IMR-90 (cell line): Measurements from ENCODE around the gene YBX2. TPM values are rescaled to one million over a fixed set of nuclear protein-coding genes. Genes with fewer than 3 reads are reported as not detected.
A peak's percentile ranks its signal among the peaks of the same experiment; 100 is the strongest.

Source experiments
- ATAC-seq: fragments of 200-7000 bp; cut with Tn5 transposase; 2 replicates; pipeline ENCODE4 v1.9.1; 2020; ENCODE audit warnings: low read depth, mild to moderate bottlenecking, moderate library complexity
- BruUV-seq: library from RNA; stranded (reverse); fragments of 400-500 nt; replicated peaks from 2 replicates; lab custom pipeline; 2021; lab: Mats Ljungman, UMichigan
- CTCF ChIA-PET: fragments of 300-600 bp; formaldehyde crosslinking; extraction: SDS; loops from one replicate; lab custom pipeline; 2021; ENCODE audit warnings: antibody characterized with exemption; lab: Yijun Ruan, JAX
- POLR2A ChIA-PET: fragments of 300-600 bp; sonication (Branson Sonifier 250); formaldehyde crosslinking; loops from one replicate; lab custom pipeline; 2022; ENCODE audit warnings: antibody characterized with exemption; ENCODE audit not compliant: unreplicated experiment; lab: Charles Lee
- DNase-seq: peaks from one replicate; pipeline ENCODE4 v3.0.0; 2013
- H2AFZ ChIP-seq: replicated peaks from 2 replicates; pipeline ENCODE3; 2013; ENCODE audit warnings: low read length, mild to moderate bottlenecking; ENCODE audit not compliant: poor library complexity
- H2AK5ac ChIP-seq: 2 replicates; pipeline ENCODE4 v1.6.1; 2013; ENCODE audit warnings: low read depth, low read length, inconsistent platforms
- H2AK9ac ChIP-seq: replicated peaks from 2 replicates; pipeline ENCODE3; 2013; ENCODE audit warnings: mild to moderate bottlenecking, low read depth, low read length, moderate library complexity; ENCODE audit not compliant: poor library complexity
- H2BK120ac ChIP-seq: 2 replicates; pipeline ENCODE4 v1.6.1; 2013; ENCODE audit warnings: low read depth, low read length, inconsistent platforms
- H2BK15ac ChIP-seq: 3 replicates; pipeline ENCODE4 v1.6.1; 2013; ENCODE audit warnings: low read depth, low read length, inconsistent platforms
- H2BK20ac ChIP-seq: 2 replicates; pipeline ENCODE4 v1.6.1; 2013; ENCODE audit warnings: low read depth, mild to moderate bottlenecking, inconsistent platforms, low read length, moderate library complexity
- H2BK5ac ChIP-seq: 2 replicates; pipeline ENCODE4 v1.6.1; 2013; ENCODE audit warnings: mild to moderate bottlenecking, low read depth, low read length, inconsistent platforms; ENCODE audit not compliant: poor library complexity, severe bottlenecking
- H3K14ac ChIP-seq: replicated peaks from 2 replicates; pipeline ENCODE4 v1.6.1; 2013; ENCODE audit warnings: low read depth, low read length, inconsistent platforms
- H3K18ac ChIP-seq: 2 replicates; pipeline ENCODE4 v1.6.1; 2013; ENCODE audit warnings: low read depth, low read length, control low read depth
- H3K23ac ChIP-seq: 2 replicates; pipeline ENCODE4 v1.6.1; 2013; ENCODE audit warnings: low read depth, low read length, inconsistent platforms
- H3K27ac ChIP-seq: 2 replicates; pipeline ENCODE4 v1.5.1; 2013; ENCODE audit warnings: mild to moderate bottlenecking, control low read depth, low read length; ENCODE audit not compliant: insufficient read depth
- H3K27me3 ChIP-seq: 2 replicates; pipeline ENCODE4 v1.6.1; 2013; ENCODE audit warnings: low read length; ENCODE audit not compliant: control insufficient read depth, insufficient read depth
- H3K36me3 ChIP-seq: 2 replicates; pipeline ENCODE4 v1.6.1; 2013; ENCODE audit warnings: low read length, mixed read lengths; ENCODE audit not compliant: control insufficient read depth, insufficient read depth
- H3K4ac ChIP-seq: 2 replicates; pipeline ENCODE4 v1.6.1; 2013; ENCODE audit warnings: low read depth, low read length, inconsistent platforms
- H3K4me1 ChIP-seq: 2 replicates; pipeline ENCODE4 v1.6.1; 2013; ENCODE audit warnings: low read length, mixed read lengths; ENCODE audit not compliant: control insufficient read depth, insufficient read depth
- H3K4me2 ChIP-seq: 2 replicates; pipeline ENCODE4 v1.6.1; 2013; ENCODE audit warnings: low read depth, mild to moderate bottlenecking, control low read depth, low read length, moderate library complexity
- H3K4me3 ChIP-seq: 2 replicates; pipeline ENCODE4 v1.5.1; 2013; ENCODE audit warnings: low read depth, mild to moderate bottlenecking, control low read depth, low read length, moderate library complexity; ENCODE audit not compliant: insufficient read depth
- H3K56ac ChIP-seq: 2 replicates; pipeline ENCODE4 v1.6.1; 2013; ENCODE audit warnings: low read length, inconsistent platforms; ENCODE audit not compliant: insufficient read depth; ENCODE audit errors: extremely low read depth
- H3K79me1 ChIP-seq, 2 experiments: 2 replicates each; pipeline ENCODE4 v1.6.1; 2013; ENCODE audit warnings: low read length in 2 of 2, inconsistent platforms in 1 of 2, low read depth in 1 of 2
- H3K9ac ChIP-seq: 2 replicates; pipeline ENCODE4 v1.6.1; 2013; ENCODE audit warnings: low read depth, low read length, control low read depth
- H3K9me1 ChIP-seq: 2 replicates; pipeline ENCODE4 v1.6.1; 2013; ENCODE audit warnings: low read length, inconsistent platforms; ENCODE audit not compliant: insufficient read depth
- H3K9me3 ChIP-seq: 2 replicates; pipeline ENCODE4 v1.6.1; 2013; ENCODE audit warnings: low read length; ENCODE audit not compliant: control insufficient read depth, insufficient read depth
- H4K20me1 ChIP-seq: 2 replicates; pipeline ENCODE4 v1.6.1; 2013; ENCODE audit warnings: low read length, inconsistent platforms; ENCODE audit not compliant: insufficient read depth
- H4K5ac ChIP-seq: 2 replicates; pipeline ENCODE4 v1.6.1; 2013; ENCODE audit warnings: mild to moderate bottlenecking, low read depth, low read length, control low read depth
- H4K8ac ChIP-seq, 2 experiments: 2 replicates each; pipeline ENCODE4 v1.6.1; 2013; ENCODE audit warnings: low read depth in 2 of 2, low read length in 2 of 2, control low read depth in 1 of 2, inconsistent platforms in 1 of 2
- H4K91ac ChIP-seq: 2 replicates; pipeline ENCODE4 v1.6.1; 2013; ENCODE audit warnings: low read depth, low read length, inconsistent platforms; ENCODE audit not compliant: insufficient read depth
- MAZ ChIP-seq: IDR thresholded peaks from 2 replicates; pipeline ENCODE4 v1.6.1; 2012; ENCODE audit warnings: low read depth, mild to moderate bottlenecking, low read length, improper control_type of control experiment, moderate library complexity, borderline replicate concordance
- POLR2A ChIP-seq: IDR thresholded peaks from 2 replicates; pipeline ENCODE4 v1.6.1; 2012; ENCODE audit warnings: mild to moderate bottlenecking, low read depth, low read length
- SMC3 ChIP-seq: fragments of 150-350 bp; IDR thresholded peaks from 2 replicates; pipeline ENCODE4 v1.6.1; 2016; ENCODE audit warnings: low read depth, mild to moderate bottlenecking, antibody characterized with exemption, low read length, moderate library complexity
- WGBS, 2 experiments: methylation state at CpG; one replicate each; pipeline versions ENCODE4 v1.1.5 to v1.1.7; 2013; ENCODE audit warnings: missing lambda C conversion rate in 2 of 2; ENCODE audit not compliant: insufficient read length in 1 of 2; ENCODE audit errors: extremely low coverage in 2 of 2; 5-methylcytosine and 5-hydroxymethylcytosine counted together
- dilution Hi-C: fragments of 300-500 bp; cut with HindIII; formaldehyde crosslinking; loops from one replicate; pipeline ENCODE4 v1.14.3; 2018; ENCODE audit warnings: low sequenced_read_pairs; ENCODE audit not compliant: unreplicated experiment
- in situ Hi-C: fragments of 300-500 bp; cut with MboI; formaldehyde crosslinking; loops from 3 replicates; pipeline ENCODE4 v1.14.3; 2019; ENCODE audit warnings: low sequenced_read_pairs, inconsistent platforms, mixed read lengths
- intact Hi-C: fragments of 100-400 bp; cut with micrococcal nuclease; formaldehyde crosslinking; loops from 2 replicates; pipeline ENCODE4 v1.10.0; 2022
- polyA plus RNA-seq, 3 experiments: library from polyadenylated mRNA; depleted of rRNA; stranded (reverse); fragments of >200 nt; gene quantifications; 2 replicates each; pipeline ENCODE4 v1.2.3, GENCODE V29; 2012; ENCODE audit warnings: low replicate concordance in 1 of 3
- total RNA-seq: library from RNA; depleted of rRNA; stranded (reverse); fragments of >200 nt; gene quantifications from 2 replicates; pipeline ENCODE4 v1.2.3, GENCODE V29; 2012

The YBX2 gene
- total and polyA plus RNA-seq, 2 of the 4 experiments (the other 2 are of a cell fraction) = 0.17 TPM; not detected in 1

- H3K4ac ChIP-seq = peak overlapping the region; percentile 78
Measured at GRCh38 chr17:7308625-7309433, 14.4 kb upstream of the YBX2 start.

More at GRCh38 chr17:7308625-7309433, 14.4 kb upstream of the YBX2 start:
- peak; percentile 77 for DNase-seq
- Histone ChIP-seq H3K14ac (peak overlapping the region; percentile 50), H3K9me3 (no peaks in the 10 kb centered on the region), H2BK120ac (0 out of 2 replicates have a peak overlapping the region, but pooled peaks have one; percentile 1), H3K79me1 (peaks cover 22 to 50% of the 10 kb centered on the region in 2 experiments; a peak in 3 of 4 replicates), H3K4me3 (peak overlapping the region; percentile 68), H4K8ac (peak overlapping the region in 1 of 2 experiments; percentile 69; a peak in 1 of 4 replicates), H3K4me1 (peaks cover 2% of the 10 kb centered on the region; the same call in 1 of the 2 replicates), H3K23ac (peak overlapping the region; percentile 78; the same call in 1 of the 2 replicates), H3K27ac (peak overlapping the region; percentile 74), H2AK5ac (peak overlapping the region; percentile 87; the same call in 1 of the 2 replicates), H2BK20ac (no peak overlapping the region), H2BK15ac (no peak overlapping the region), H3K18ac (no peak overlapping the region; the same call in 1 of the 2 replicates), H3K36me3 (peaks cover 31% of the 10 kb centered on the region), H2BK5ac (peak overlapping the region; percentile 87), H3K9me1 (peaks cover 13% of the 10 kb centered on the region), H4K5ac (no peak overlapping the region), H4K91ac (peak overlapping the region; percentile 26), H4K20me1 (peaks cover 54% of the 10 kb centered on the region), H2AK9ac (peak overlapping the region; percentile 99), H3K27me3 (no peaks in the 10 kb centered on the region), H3K4me2 (peak overlapping the region; percentile 98), H2AFZ (peak overlapping the region; percentile 41), H3K56ac (peak overlapping the region; percentile 76), H3K9ac (peak overlapping the region; percentile 77)
- intact Hi-C loops = no loop called here
- ChIA-PET CTCF (interaction anchor here (0.9 kb wide), 1 partner anchor 11 kb away, joined by 3 read pairs; no protein-coding TSS in a partner anchor), POLR2A (no interaction called here)
- in situ Hi-C loops = loop anchor here (10.0 kb wide), 1 partner anchor 264 kb away; the partner anchor contains the start of gene SLC16A11
- no TSS peak for BruUV-seq
- ATAC-seq = peak; percentile 30
- 0% methylated on average over 2 of the region's 14 CpGs; no CpG with 5 or more reads in 1 of the 2 experiments for WGBS, 2 experiments
- dilution Hi-C loops = no loop called here
- TF ChIP-seq MAZ (0 out of 2 replicates have a peak, but pooled peaks have one; percentile 18), SMC3 (no peak), POLR2A (peak; percentile 87)
